Transverse colon (tissue), 4 donors: Measurements from ENCODE around the gene RGR. TPM values are rescaled to one million over a fixed set of nuclear protein-coding genes. Genes with fewer than 3 reads are reported as not detected.

Experiments used
- DNase-seq: peaks from one replicate; pipeline ENCODE4 v3.0.0-alpha.2; 2019
- H3K27ac ChIP-seq, 4 donors: fragments of 200-600 bp; sonication (generic); 2 replicates each; pipeline ENCODE4 v1.5.1; 2016 to 2018; ENCODE audit warnings: inconsistent platforms in 4 of 4
- H3K27me3 ChIP-seq: fragments of 200-600 bp; sonication (generic); 2 replicates; pipeline ENCODE4 v1.5.1; 2017; ENCODE audit warnings: inconsistent platforms
- H3K36me3 ChIP-seq, 4 donors: fragments of 200-600 bp; sonication (generic); 2 replicates each; pipeline ENCODE4 v1.5.1; 2017 to 2019; ENCODE audit warnings: inconsistent platforms in 4 of 4
- H3K4me1 ChIP-seq, 4 donors: fragments of 200-600 bp; sonication (generic); 2 replicates each; pipeline ENCODE4 v1.5.1; 2017 to 2020; ENCODE audit warnings: inconsistent platforms in 4 of 4
- H3K4me3 ChIP-seq, 4 donors: fragments of 200-600 bp; sonication (generic); 1 replicate in 1 of 4; 2 replicates in 3 of 4; pipeline versions ENCODE4 v1.5.1 to v1.6.1; 2017 to 2019; ENCODE audit warnings: inconsistent platforms in 4 of 4
- H3K9me3 ChIP-seq, 2 donors: fragments of 200-600 bp; sonication (generic); 2 replicates each; pipeline ENCODE4 v1.5.1; 2017 to 2019; ENCODE audit warnings: inconsistent platforms in 2 of 2
- EP300 ChIP-seq: sonication (generic); formaldehyde crosslinking; IDR thresholded peaks from one replicate; pipeline ENCODE4 v1.6.1; 2017; ENCODE audit warnings: antibody characterized with exemption, low read depth
- POLR2A ChIP-seq: fragments of 450-650 bp; IDR thresholded peaks from one replicate; pipeline ENCODE4 v1.6.1; 2016; ENCODE audit warnings: antibody characterized with exemption, mild to moderate bottlenecking, moderate library complexity
- POLR2AphosphoS5 ChIP-seq, 3 donors: sonication (generic); formaldehyde crosslinking; IDR thresholded peaks; one replicate each; pipeline ENCODE4 v1.6.1; 2016; ENCODE audit warnings: antibody characterized with exemption in 3 of 3
- WGBS, 2 donors: methylation state at CpG; one replicate each; pipeline ENCODE4 v1.1.5; 2018; ENCODE audit warnings: low coverage in 1 of 2; 5-methylcytosine and 5-hydroxymethylcytosine counted together
- in situ Hi-C, 4 donors: fragments of 200-750 bp; cut with MboI; loops; one replicate each; pipeline versions ENCODE4 v1.15.0 to v1.15.1; 2017; ENCODE audit warnings: low sequenced_read_pairs in 3 of 4, low pct_ligation_motif_present in 1 of 4, low pct_unique_long_range_greater_than_20kb in 1 of 4
- intact Hi-C: fragments of 100-400 bp; cut with DNase I; formaldehyde crosslinking; loops from one replicate; pipeline ENCODE4 v1.15.1; 2023; ENCODE audit warnings: low total_unique reads
- total RNA-seq, 4 donors: library from RNA; depleted of rRNA; stranded (reverse); fragments of >200 nt; gene quantifications; one replicate each; pipeline ENCODE4 v1.1.0, GENCODE V29; 2016
- TF ChIP-seq, protein P1 (sequence below), 5 experiments: fragments of 200-600 bp in 3 of 5; fragments of 450-650 bp in 2 of 5; sonication (generic) in 3 of 5; IDR thresholded peaks; 1 replicate in 2 of 5; 2 replicates in 3 of 5; pipeline ENCODE4 v1.5.1; 2016 to 2017; ENCODE audit warnings: antibody characterized with exemption in 5 of 5, inconsistent platforms in 3 of 5, mild to moderate bottlenecking in 2 of 5, moderate library complexity in 1 of 5

RGR gene
- total RNA-seq, 4 donors from 2014 or later, result 1.1 to 6.0 (median 1.2) TPM; not detected in 1

GRCh38 chr10:84302223-84302622 is 57.4 kb downstream of the RGR start:
- intact Hi-C loops, result no loop called here
- Histone ChIP-seq H3K4me1 (no peaks in the 10 kb centered on the region), H3K4me3 (no peak overlapping the region), H3K27ac (no peak overlapping the region), H3K9me3 (no peaks in the 10 kb centered on the region), H3K36me3 (no peaks in the 10 kb centered on the region), H3K27me3 (no peaks in the 10 kb centered on the region)
- 71 to 81% methylated on average over 2 of the region's 2 CpGs for WGBS, 2 donors
- DNase-seq, result no peak
- TF ChIP-seq EP300, result no peak
- no peak for TF ChIP-seq POLR2A
- TF ChIP-seq, protein P1, sequence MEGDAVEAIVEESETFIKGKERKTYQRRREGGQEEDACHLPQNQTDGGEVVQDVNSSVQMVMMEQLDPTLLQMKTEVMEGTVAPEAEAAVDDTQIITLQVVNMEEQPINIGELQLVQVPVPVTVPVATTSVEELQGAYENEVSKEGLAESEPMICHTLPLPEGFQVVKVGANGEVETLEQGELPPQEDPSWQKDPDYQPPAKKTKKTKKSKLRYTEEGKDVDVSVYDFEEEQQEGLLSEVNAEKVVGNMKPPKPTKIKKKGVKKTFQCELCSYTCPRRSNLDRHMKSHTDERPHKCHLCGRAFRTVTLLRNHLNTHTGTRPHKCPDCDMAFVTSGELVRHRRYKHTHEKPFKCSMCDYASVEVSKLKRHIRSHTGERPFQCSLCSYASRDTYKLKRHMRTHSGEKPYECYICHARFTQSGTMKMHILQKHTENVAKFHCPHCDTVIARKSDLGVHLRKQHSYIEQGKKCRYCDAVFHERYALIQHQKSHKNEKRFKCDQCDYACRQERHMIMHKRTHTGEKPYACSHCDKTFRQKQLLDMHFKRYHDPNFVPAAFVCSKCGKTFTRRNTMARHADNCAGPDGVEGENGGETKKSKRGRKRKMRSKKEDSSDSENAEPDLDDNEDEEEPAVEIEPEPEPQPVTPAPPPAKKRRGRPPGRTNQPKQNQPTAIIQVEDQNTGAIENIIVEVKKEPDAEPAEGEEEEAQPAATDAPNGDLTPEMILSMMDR (IDR thresholded peaks at IDR 0.05), result no peak
- TF ChIP-seq POLR2AphosphoS5 (IDR thresholded peaks at IDR 0.05), result no peak
- in situ Hi-C loops, result no loop called here

DNA sequence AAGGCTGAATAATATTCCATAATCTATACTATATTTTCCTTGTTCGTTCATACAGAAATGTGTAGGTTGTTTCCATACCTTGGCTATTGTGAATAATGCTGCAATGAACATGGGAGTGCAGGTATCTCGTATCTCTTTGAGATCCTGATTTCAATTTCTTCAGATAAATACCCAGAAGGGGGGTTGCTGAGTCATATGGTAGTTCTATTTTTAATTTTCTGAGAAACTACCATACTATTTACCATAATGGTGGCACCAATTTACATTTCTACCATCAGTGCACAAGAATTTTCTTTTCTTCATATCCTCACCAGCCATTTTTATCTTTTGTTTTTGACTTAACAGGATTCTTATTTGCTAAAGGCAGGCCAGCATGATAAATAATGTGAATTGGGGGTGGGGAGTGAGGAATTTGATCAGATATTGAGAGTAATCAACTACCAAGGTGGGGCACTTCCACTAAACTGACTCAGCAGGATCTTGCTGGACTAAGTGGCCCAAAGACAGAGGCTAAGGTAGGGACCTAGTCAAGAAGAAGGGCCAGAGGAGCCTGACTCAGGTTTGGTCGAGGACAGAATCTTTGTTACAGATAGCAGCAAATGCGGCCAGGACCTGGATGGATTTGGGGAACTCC is 62.0 kb downstream of the RGR start:
- TF ChIP-seq POLR2A, result no peak
- no peak for TF ChIP-seq POLR2AphosphoS5 (IDR thresholded peaks at IDR 0.05)
- no peak for TF ChIP-seq EP300
- TF ChIP-seq, protein P1 (IDR thresholded peaks at IDR 0.05), result no peak

DNA sequence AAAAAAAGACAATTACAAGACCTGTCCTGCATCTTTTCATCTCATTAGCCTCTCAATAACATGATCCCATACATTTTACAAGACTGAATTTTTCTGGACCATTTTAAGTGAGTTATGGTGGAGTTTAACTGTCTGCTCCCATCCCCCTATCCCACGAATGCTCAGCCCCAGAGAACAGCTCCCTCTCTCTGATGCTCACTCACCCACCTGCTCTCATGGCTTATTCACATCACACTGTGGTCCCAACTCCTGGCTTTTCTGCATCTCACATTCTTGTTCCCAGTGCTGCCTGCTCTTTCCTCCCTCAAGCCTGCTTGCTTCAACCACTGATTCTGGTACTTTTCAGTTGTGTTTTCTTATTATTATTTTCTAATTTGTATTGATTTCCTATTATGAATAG is 63.2 kb downstream of the RGR start:
- no peak for DNase-seq
- no peaks in the 10 kb centered on the region for H3K27me3 ChIP-seq
- TF ChIP-seq, protein P1 (IDR thresholded peaks at IDR 0.05), result no peak
- TF ChIP-seq POLR2A (no peak), EP300 (no peak), POLR2AphosphoS5 (IDR thresholded peaks at IDR 0.05) (no peak)
- intact Hi-C loops (no loop called here), in situ Hi-C loops (no loop called here)
- H3K27ac ChIP-seq, result no peak overlapping the region
- peaks cover 0 to 11% (median 5%) of the 10 kb centered on the region in 4 donors for H3K4me1 ChIP-seq
- H3K4me3 ChIP-seq, result no peak overlapping the region
- H3K36me3 ChIP-seq, result no peaks in the 10 kb centered on the region
- WGBS, 2 donors, result 37 to 63% methylated on average over 1 of the region's 1 CpG
- no peaks in the 10 kb centered on the region for H3K9me3 ChIP-seq

More for the DNA sequence above, 62.0 kb downstream of the RGR start:
- Histone ChIP-seq H3K27me3 (no peaks in the 10 kb centered on the region), H3K9me3 (no peaks in the 10 kb centered on the region), H3K36me3 (no peaks in the 10 kb centered on the region), H3K4me3 (no peak overlapping the region), H3K4me1 (peaks cover 0 to 11% (median 5%) of the 10 kb centered on the region in 4 donors), H3K27ac (no peak overlapping the region)
- intact Hi-C loops (no loop called here), in situ Hi-C loops (no loop called here)
- WGBS, 2 donors, result 68 to 70% methylated on average over 4 of the region's 4 CpGs
- DNase-seq, result no peak

- peak; percentile 51 for DNase-seq
- H3K36me3 ChIP-seq, result no peaks in the 10 kb centered on the region
- H3K4me1 ChIP-seq, result peaks cover 0 to 11% (median 5%) of the 10 kb centered on the region in 4 donors
- H3K9me3 ChIP-seq, result no peaks in the 10 kb centered on the region
- intact Hi-C loops (no loop called here), in situ Hi-C loops (no loop called here)
- WGBS, 2 donors, result 20 to 25% methylated on average over 2 to 6 of the region's 6 CpGs
- TF ChIP-seq POLR2A (no peak), POLR2AphosphoS5 (IDR thresholded peaks at IDR 0.05) (no peak)
- TF ChIP-seq, protein P1 (IDR thresholded peaks at IDR 0.05), result no peak
- H3K4me3 ChIP-seq, result no peak overlapping the region
- H3K27ac ChIP-seq, result no peak overlapping the region
- H3K27me3 ChIP-seq, result no peaks in the 10 kb centered on the region
These were observed 63.8 kb downstream of the RGR start for GRCh38 chr10:84308481-84309304.

Other genes with a start within 250 kb of the RGR start
- gene GHITM, start 105.5 kb upstream of the RGR start, total RNA-seq, result 100 to 1,000 TPM; 134 to 351 (median 225) TPM
- 100 to 1,000 TPM; 197 to 480 (median 266) TPM for gene GPR15LG, start 71.3 kb upstream of the RGR start, total RNA-seq
- gene CDHR1, start 50.5 kb upstream of the RGR start, total RNA-seq, result 100 to 1,000 TPM in 2 of 4 donors, 10 to 100 TPM in 2; 42.1 to 110 (median 75.5) TPM
- gene LRIT2, start 19.5 kb upstream of the RGR start, total RNA-seq, result not detected
- gene LRIT1, start 3.5 kb upstream of the RGR start, total RNA-seq, result not detected
- gene CCSER2, start 83.5 kb downstream of the RGR start, total RNA-seq, result 10 to 100 TPM; 20.9 to 45.6 (median 33.7) TPM